Measurements from ENCODE around the gene LASP1NB.
A peak's percentile ranks its signal among the peaks of the same experiment; 100 is the strongest.
"Not testable (repeated sequence)": the region's sequence is repeated elsewhere in the genome, so short reads cannot be mapped to it uniquely, and the experiment has no call there.

LASP1NB gene

DNA sequence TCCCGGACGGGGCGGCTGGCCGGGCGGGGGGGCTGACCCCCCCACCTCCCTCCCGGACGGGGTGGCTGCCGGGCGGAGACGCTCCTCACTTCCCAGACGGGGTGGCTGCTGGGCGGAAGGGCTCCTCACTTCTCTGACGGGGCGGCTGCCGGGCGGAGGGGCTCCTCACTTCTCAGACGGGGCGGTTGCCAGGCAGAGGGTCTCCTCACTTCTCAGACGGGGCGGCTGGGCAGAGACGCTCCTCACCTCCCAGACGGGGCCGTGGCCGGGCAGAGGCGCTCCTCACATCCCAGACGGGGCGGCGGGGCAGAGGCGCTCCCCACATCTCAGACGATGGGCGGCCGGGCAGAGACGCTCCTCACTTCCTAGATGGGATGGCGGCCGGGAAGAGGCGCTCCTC, 5.4 kb downstream of the LASP1NB start:
- DNase-seq (ENCODE audit: low read depth in 1 of 2, low spot score in 2 of 2) = peak in 1 of 2 experiments; percentile 39
- H4K91ac ChIP-seq (replicated peaks; ENCODE audit: insufficient read length, low read length); H3K27ac ChIP-seq (ENCODE audit: low read depth, low read length); POLR2A ChIA-PET (ENCODE audit: partially characterized antibody); H3K23me2 ChIP-seq (ENCODE audit: low read depth, low read length); H2BK120ac ChIP-seq (replicated peaks; ENCODE audit: low read depth, low read length); CTCF ChIA-PET (ENCODE audit: partially characterized antibody); H3K9me3 ChIP-seq (ENCODE audit: insufficient read depth in 2 of 2, low read depth in 1 of 2, low read length in 1 of 2); H4K8ac ChIP-seq (ENCODE audit: extremely low read depth, insufficient read depth, low read length); H2AFZ ChIP-seq (ENCODE audit: low read length); H2BK15ac ChIP-seq (ENCODE audit: low read length); H4K20me1 ChIP-seq (replicated peaks in 1 of 2; ENCODE audit: control insufficient read depth in 1 of 2, insufficient read depth in 2 of 2, low read length in 2 of 2); H3K36me3 ChIP-seq (ENCODE audit: control insufficient read depth in 2 of 4, insufficient read depth in 4 of 4, low read length in 3 of 4); H3K23ac ChIP-seq (ENCODE audit: insufficient read length); H3K4ac ChIP-seq (replicated peaks; ENCODE audit: insufficient read length, low read depth, low read length); H3K4me2 ChIP-seq (ENCODE audit: insufficient read depth in 1 of 2, low read depth in 2 of 2, low read length in 2 of 2); H3K4me3 ChIP-seq (ENCODE audit: extremely low read depth in 1 of 4, insufficient read depth in 2 of 4, low read depth in 3 of 4, low read length in 4 of 4); H3K79me1 ChIP-seq (ENCODE audit: low read depth, low read length); H4K5ac ChIP-seq (ENCODE audit: insufficient read length, low read depth, low read length); H3K27me3 ChIP-seq (replicated peaks in 1 of 4; ENCODE audit: control insufficient read depth in 3 of 4, extremely low read depth in 1 of 4, insufficient read depth in 3 of 4, low read length in 3 of 4); H3K9ac ChIP-seq (replicated peaks in 1 of 4; ENCODE audit: extremely low read depth in 1 of 4, low read depth in 3 of 4, low read length in 3 of 4); H2BK5ac ChIP-seq (ENCODE audit: low read depth, low read length); H2AK5ac ChIP-seq (ENCODE audit: low read depth, low read length); H3K14ac ChIP-seq (ENCODE audit: insufficient read length); H2BK20ac ChIP-seq (ENCODE audit: low read length); H3K79me2 ChIP-seq (ENCODE audit: control insufficient read depth in 1 of 2, insufficient read depth in 2 of 2, low read length in 2 of 2); FAIRE-seq; H3K18ac ChIP-seq (ENCODE audit: extremely low read depth, low read length); H2BK12ac ChIP-seq (ENCODE audit: low read depth, low read length); H3K56ac ChIP-seq (replicated peaks; ENCODE audit: insufficient read length, low read depth, low read length); H3K4me1 ChIP-seq (replicated peaks in 1 of 4; ENCODE audit: control insufficient read depth in 3 of 4, insufficient read depth in 4 of 4, low read length in 3 of 4): not testable (repeated sequence)
- 97% methylated on average over 19 of the region's 36 CpGs; no CpG with 5 or more reads in 1 of the 2 experiments for WGBS, 2 experiments (ENCODE audit: extremely low coverage in 1 of 2, insufficient coverage in 1 of 2, insufficient read length in 1 of 2, insufficient replicate concordance in 2 of 2, low coverage in 1 of 2, low lambda C conversion rate in 2 of 2, missing lambda C conversion rate in 1 of 2)

DNA sequence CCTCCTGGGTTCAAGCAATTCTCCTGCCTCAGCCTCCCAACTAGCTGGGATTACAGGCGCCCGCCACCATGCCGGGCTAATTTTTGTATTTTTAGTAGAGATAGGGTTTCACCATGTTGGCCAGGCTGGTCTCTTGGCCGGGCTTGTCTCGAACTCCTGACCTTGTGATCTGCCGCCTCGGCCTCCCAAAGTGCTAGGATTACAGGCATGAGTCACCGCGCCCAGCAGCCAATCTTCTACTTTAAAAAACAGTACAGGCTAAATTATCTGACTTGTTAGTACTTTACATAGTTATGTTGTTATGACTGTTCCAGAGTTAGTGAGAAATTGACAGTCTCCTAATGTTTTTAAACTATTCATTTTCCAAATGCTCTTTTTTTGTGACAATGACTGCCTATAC, 8.5 kb downstream of the LASP1NB start:
- FAIRE-seq = not testable (repeated sequence)

More for the DNA sequence above, 8.5 kb downstream of the LASP1NB start:
- not testable (repeated sequence) for H2AK5ac ChIP-seq (ENCODE audit: low read depth, low read length); H3K36me3 ChIP-seq (ENCODE audit: control insufficient read depth in 2 of 4, insufficient read depth in 4 of 4, low read length in 3 of 4); H3K9ac ChIP-seq (replicated peaks in 1 of 4; ENCODE audit: extremely low read depth in 1 of 4, low read depth in 3 of 4, low read length in 3 of 4); H2AFZ ChIP-seq (ENCODE audit: low read length); H3K79me2 ChIP-seq (ENCODE audit: control insufficient read depth in 1 of 2, insufficient read depth in 2 of 2, low read length in 2 of 2); DNase-seq (ENCODE audit: low read depth in 1 of 2, low spot score in 2 of 2); H3K4me1 ChIP-seq (replicated peaks in 1 of 4; ENCODE audit: control insufficient read depth in 3 of 4, insufficient read depth in 4 of 4, low read length in 3 of 4); H4K91ac ChIP-seq (replicated peaks; ENCODE audit: insufficient read length, low read length); H3K4me3 ChIP-seq (ENCODE audit: extremely low read depth in 1 of 4, insufficient read depth in 2 of 4, low read depth in 3 of 4, low read length in 4 of 4); H4K20me1 ChIP-seq (replicated peaks in 1 of 2; ENCODE audit: control insufficient read depth in 1 of 2, insufficient read depth in 2 of 2, low read length in 2 of 2); H3K27me3 ChIP-seq (replicated peaks in 1 of 4; ENCODE audit: control insufficient read depth in 3 of 4, extremely low read depth in 1 of 4, insufficient read depth in 3 of 4, low read length in 3 of 4); H3K14ac ChIP-seq (ENCODE audit: insufficient read length); H2BK120ac ChIP-seq (replicated peaks; ENCODE audit: low read depth, low read length); H2BK20ac ChIP-seq (ENCODE audit: low read length); H3K23me2 ChIP-seq (ENCODE audit: low read depth, low read length); H3K18ac ChIP-seq (ENCODE audit: extremely low read depth, low read length); H3K79me1 ChIP-seq (ENCODE audit: low read depth, low read length); H4K5ac ChIP-seq (ENCODE audit: insufficient read length, low read depth, low read length); H3K4me2 ChIP-seq (ENCODE audit: insufficient read depth in 1 of 2, low read depth in 2 of 2, low read length in 2 of 2); H2BK15ac ChIP-seq (ENCODE audit: low read length); H2BK12ac ChIP-seq (ENCODE audit: low read depth, low read length); H2BK5ac ChIP-seq (ENCODE audit: low read depth, low read length); H3K4ac ChIP-seq (replicated peaks; ENCODE audit: insufficient read length, low read depth, low read length); H3K9me3 ChIP-seq (ENCODE audit: insufficient read depth in 2 of 2, low read depth in 1 of 2, low read length in 1 of 2); H4K8ac ChIP-seq (ENCODE audit: extremely low read depth, insufficient read depth, low read length); H3K27ac ChIP-seq (ENCODE audit: low read depth, low read length); H3K23ac ChIP-seq (ENCODE audit: insufficient read length); H3K56ac ChIP-seq (replicated peaks; ENCODE audit: insufficient read length, low read depth, low read length)
- POLR2A ChIA-PET (ENCODE audit: partially characterized antibody) = interaction anchor here (0.7 to 1.2 kb wide), 2 partner anchors 10 to 36 kb away, joined by 3 read pairs; no protein-coding TSS in a partner anchor
- WGBS, 2 experiments (ENCODE audit: extremely low coverage in 1 of 2, insufficient coverage in 1 of 2, insufficient read length in 1 of 2, insufficient replicate concordance in 2 of 2, low coverage in 1 of 2, low lambda C conversion rate in 2 of 2, missing lambda C conversion rate in 1 of 2) = 96% methylated on average over 9 of the region's 9 CpGs; no CpG with 5 or more reads in 1 of the 2 experiments
- CTCF ChIA-PET (ENCODE audit: partially characterized antibody) = interaction anchor here (0.7 to 2.6 kb wide), 3 partner anchors 8 to 23 kb away, joined by 3 to 20 read pairs (median 3); no protein-coding TSS in a partner anchor
